Neural cell (in vitro differentiated cells): ENCODE results near the gene ADTRP. TPM values are rescaled to one million over a fixed set of nuclear protein-coding genes. Genes with fewer than 3 reads are reported as not detected.

Experiments
- H2AFZ ChIP-seq: fragments of 200-600, 300-800 bp; sonication (generic), shearing (Covaris generic); 2 replicates; pipeline ENCODE4 v1.6.0; 2014; ENCODE audit warnings: low read depth, mild to moderate bottlenecking, antibody characterized with exemption, low read length, moderate library complexity
- H3F3A ChIP-seq: fragments of 200-600 bp; shearing (Covaris generic); 2 replicates; pipeline ENCODE4 v1.6.1; 2016; ENCODE audit warnings: mild to moderate bottlenecking, moderate library complexity, mixed read lengths, antibody characterized with exemption, low read length; ENCODE audit not compliant: insufficient read depth, poor library complexity, severe bottlenecking
- H3K27ac ChIP-seq: fragments of 200-600, 300-800 bp; sonication (generic), shearing (Covaris generic); 2 replicates; pipeline ENCODE4 v1.5.1; 2014; ENCODE audit warnings: mild to moderate bottlenecking, low read length, moderate library complexity
- H3K27me3 ChIP-seq: fragments of 300-800, 200-600 bp; sonication (generic), shearing (Covaris generic); 2 replicates; pipeline ENCODE4 v1.6.0; 2014; ENCODE audit warnings: mild to moderate bottlenecking, low read depth, low read length, moderate library complexity; ENCODE audit not compliant: insufficient read depth
- H3K36me3 ChIP-seq: fragments of 300-800, 200-600 bp; sonication (generic), shearing (Covaris generic); 2 replicates; pipeline ENCODE4 v1.5.1; 2014; ENCODE audit warnings: mild to moderate bottlenecking, antibody characterized with exemption, low read length, moderate library complexity; ENCODE audit not compliant: insufficient read depth
- H3K4me2 ChIP-seq: fragments of 300-800, 200-600 bp; sonication (generic), shearing (Covaris generic); 2 replicates; pipeline ENCODE4 v1.6.0; 2014; ENCODE audit warnings: mild to moderate bottlenecking, low read length
- H3K4me3 ChIP-seq: fragments of 300-800, 200-600 bp; sonication (generic), shearing (Covaris generic); 2 replicates; pipeline ENCODE4 v1.5.1; 2014; ENCODE audit warnings: mild to moderate bottlenecking, low read length, moderate library complexity
- H3K79me2 ChIP-seq: fragments of 200-600 bp; shearing (Covaris generic); replicated peaks from 2 replicates; pipeline ENCODE4 v1.6.0; 2014; ENCODE audit warnings: mild to moderate bottlenecking, low read length, moderate library complexity; ENCODE audit not compliant: insufficient read depth
- H3K9ac ChIP-seq: fragments of 300-800, 200-600 bp; sonication (generic), shearing (Covaris generic); 2 replicates; pipeline ENCODE4 v1.6.1; 2016; ENCODE audit warnings: mild to moderate bottlenecking, low read length, mixed read lengths
- H3K9me2 ChIP-seq: fragments of 200-600 bp; shearing (Covaris generic); 2 replicates; pipeline ENCODE4 v1.6.1; 2016; ENCODE audit warnings: mild to moderate bottlenecking, low read length, mixed read lengths; ENCODE audit not compliant: insufficient read depth
- H3K9me3 ChIP-seq: fragments of 200-600, 300-800 bp; sonication (generic), shearing (Covaris generic); 2 replicates; pipeline ENCODE4 v1.6.1; 2016; ENCODE audit warnings: mild to moderate bottlenecking, mixed run types, low read length, moderate library complexity, mixed read lengths
- H4K20me1 ChIP-seq: fragments of 200-600 bp; shearing (Covaris generic); 2 replicates; pipeline ENCODE4 v1.6.1; 2016; ENCODE audit warnings: mild to moderate bottlenecking, mixed run types; ENCODE audit not compliant: insufficient read depth
- EP300 ChIP-seq: fragments of 450-650 bp; conservative IDR thresholded peaks from 2 replicates; pipeline ENCODE4 v1.6.1; 2014; ENCODE audit warnings: antibody characterized with exemption, mild to moderate bottlenecking, moderate library complexity; ENCODE audit not compliant: poor library complexity, severe bottlenecking
- EZH2 ChIP-seq: fragments of 200-600, 300-800 bp; shearing (Covaris generic), sonication (generic); IDR thresholded peaks from 2 replicates; pipeline ENCODE4 v1.6.1; 2014; ENCODE audit warnings: antibody characterized with exemption, low read length, borderline replicate concordance, mild to moderate bottlenecking; ENCODE audit not compliant: insufficient read depth, poor library complexity, severe bottlenecking
- MXI1 ChIP-seq: fragments of 450-650 bp; conservative IDR thresholded peaks from 2 replicates; pipeline ENCODE4 v1.6.1; 2014; ENCODE audit warnings: antibody characterized with exemption, mild to moderate bottlenecking; ENCODE audit not compliant: poor library complexity, severe bottlenecking
- POLR2AphosphoS5 ChIP-seq: IDR thresholded peaks from 2 replicates; pipeline ENCODE4 v1.6.1; 2012
- RAD21 ChIP-seq: fragments of 450-650 bp; conservative IDR thresholded peaks from 2 replicates; pipeline ENCODE4 v1.6.1; 2014; ENCODE audit warnings: antibody characterized with exemption, mild to moderate bottlenecking, moderate library complexity
- SMC3 ChIP-seq: fragments of 450-650 bp; conservative IDR thresholded peaks from 2 replicates; pipeline ENCODE4 v1.6.1; 2014; ENCODE audit warnings: antibody characterized with exemption, mild to moderate bottlenecking, moderate library complexity; ENCODE audit not compliant: poor library complexity
- TAF1 ChIP-seq: IDR thresholded peaks from 2 replicates; pipeline ENCODE4 v1.6.1; 2012; ENCODE audit warnings: low read depth
- polyA plus RNA-seq: library from polyadenylated mRNA; depleted of rRNA; stranded (reverse); fragments of >200 nt; gene quantifications from 2 replicates; pipeline ENCODE4 v1.2.3, GENCODE V29; 2014
- TF ChIP-seq, protein P1 (sequence below): IDR thresholded peaks from 2 replicates; pipeline ENCODE4 v1.6.1; 2012; ENCODE audit warnings: borderline replicate concordance
- TF ChIP-seq, protein P2 (sequence below): fragments of 450-650 bp; IDR thresholded peaks from 2 replicates; pipeline ENCODE4 v1.5.1; 2014; ENCODE audit warnings: antibody characterized with exemption, mild to moderate bottlenecking, moderate library complexity; ENCODE audit not compliant: poor library complexity, severe bottlenecking

Gene ADTRP
- polyA plus RNA-seq, 1 donor from 2014 or later = not detected

DNA sequence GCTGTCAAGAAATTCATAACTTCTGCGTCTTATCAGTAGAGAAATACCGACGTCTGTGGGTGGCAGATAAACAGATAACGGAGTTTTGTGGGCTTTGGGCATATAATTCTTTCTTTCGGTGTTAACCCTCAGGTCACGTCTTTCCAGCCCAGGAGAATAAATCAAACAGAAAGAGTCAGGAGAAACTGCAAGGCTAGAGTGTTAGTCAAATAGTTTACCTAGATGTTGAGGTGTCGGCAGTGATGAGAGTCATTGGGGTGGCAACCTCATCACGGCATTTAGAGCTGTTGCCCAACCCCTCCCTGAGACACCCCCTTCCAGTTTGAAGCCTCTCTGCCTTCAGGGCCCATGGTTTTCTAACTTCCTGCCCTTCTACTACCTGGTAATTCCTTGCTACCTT, 49.5 kb downstream of the ADTRP start:
- H3K27me3 ChIP-seq = no peaks in the 10 kb centered on the region
- no peak overlapping the region for H3K4me2 ChIP-seq
- TF ChIP-seq EP300 (no peak), EZH2 (no peak), MXI1 (no peak)
- TF ChIP-seq, protein P1, sequence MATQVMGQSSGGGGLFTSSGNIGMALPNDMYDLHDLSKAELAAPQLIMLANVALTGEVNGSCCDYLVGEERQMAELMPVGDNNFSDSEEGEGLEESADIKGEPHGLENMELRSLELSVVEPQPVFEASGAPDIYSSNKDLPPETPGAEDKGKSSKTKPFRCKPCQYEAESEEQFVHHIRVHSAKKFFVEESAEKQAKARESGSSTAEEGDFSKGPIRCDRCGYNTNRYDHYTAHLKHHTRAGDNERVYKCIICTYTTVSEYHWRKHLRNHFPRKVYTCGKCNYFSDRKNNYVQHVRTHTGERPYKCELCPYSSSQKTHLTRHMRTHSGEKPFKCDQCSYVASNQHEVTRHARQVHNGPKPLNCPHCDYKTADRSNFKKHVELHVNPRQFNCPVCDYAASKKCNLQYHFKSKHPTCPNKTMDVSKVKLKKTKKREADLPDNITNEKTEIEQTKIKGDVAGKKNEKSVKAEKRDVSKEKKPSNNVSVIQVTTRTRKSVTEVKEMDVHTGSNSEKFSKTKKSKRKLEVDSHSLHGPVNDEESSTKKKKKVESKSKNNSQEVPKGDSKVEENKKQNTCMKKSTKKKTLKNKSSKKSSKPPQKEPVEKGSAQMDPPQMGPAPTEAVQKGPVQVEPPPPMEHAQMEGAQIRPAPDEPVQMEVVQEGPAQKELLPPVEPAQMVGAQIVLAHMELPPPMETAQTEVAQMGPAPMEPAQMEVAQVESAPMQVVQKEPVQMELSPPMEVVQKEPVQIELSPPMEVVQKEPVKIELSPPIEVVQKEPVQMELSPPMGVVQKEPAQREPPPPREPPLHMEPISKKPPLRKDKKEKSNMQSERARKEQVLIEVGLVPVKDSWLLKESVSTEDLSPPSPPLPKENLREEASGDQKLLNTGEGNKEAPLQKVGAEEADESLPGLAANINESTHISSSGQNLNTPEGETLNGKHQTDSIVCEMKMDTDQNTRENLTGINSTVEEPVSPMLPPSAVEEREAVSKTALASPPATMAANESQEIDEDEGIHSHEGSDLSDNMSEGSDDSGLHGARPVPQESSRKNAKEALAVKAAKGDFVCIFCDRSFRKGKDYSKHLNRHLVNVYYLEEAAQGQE = no peak

GRCh38 chr6:11727998-11728961, 50.3 kb downstream of the ADTRP start:
- H3K27ac ChIP-seq = no peak overlapping the region
- no peak overlapping the region for H3K4me2 ChIP-seq
- no peak overlapping the region for H2AFZ ChIP-seq

More for the DNA sequence above, 49.5 kb downstream of the ADTRP start:
- Histone ChIP-seq H3K36me3 (no peaks in the 10 kb centered on the region), H3K9me2 (no peaks in the 10 kb centered on the region), H3K79me2 (no peaks in the 10 kb centered on the region), H3K4me3 (no peak overlapping the region), H3K27ac (no peak overlapping the region), H3F3A (no peaks in the 10 kb centered on the region), H2AFZ (no peak overlapping the region), H4K20me1 (no peaks in the 10 kb centered on the region), H3K9me3 (no peaks in the 10 kb centered on the region), H3K9ac (no peak overlapping the region)

More at GRCh38 chr6:11727998-11728961, 50.3 kb downstream of the ADTRP start:
- Histone ChIP-seq H3K79me2 (no peaks in the 10 kb centered on the region), H3K9ac (no peak overlapping the region), H4K20me1 (no peaks in the 10 kb centered on the region), H3K4me3 (no peak overlapping the region), H3K9me2 (no peaks in the 10 kb centered on the region), H3K36me3 (no peaks in the 10 kb centered on the region), H3F3A (no peaks in the 10 kb centered on the region), H3K9me3 (no peaks in the 10 kb centered on the region), H3K27me3 (no peaks in the 10 kb centered on the region)
- TF ChIP-seq, protein P2, sequence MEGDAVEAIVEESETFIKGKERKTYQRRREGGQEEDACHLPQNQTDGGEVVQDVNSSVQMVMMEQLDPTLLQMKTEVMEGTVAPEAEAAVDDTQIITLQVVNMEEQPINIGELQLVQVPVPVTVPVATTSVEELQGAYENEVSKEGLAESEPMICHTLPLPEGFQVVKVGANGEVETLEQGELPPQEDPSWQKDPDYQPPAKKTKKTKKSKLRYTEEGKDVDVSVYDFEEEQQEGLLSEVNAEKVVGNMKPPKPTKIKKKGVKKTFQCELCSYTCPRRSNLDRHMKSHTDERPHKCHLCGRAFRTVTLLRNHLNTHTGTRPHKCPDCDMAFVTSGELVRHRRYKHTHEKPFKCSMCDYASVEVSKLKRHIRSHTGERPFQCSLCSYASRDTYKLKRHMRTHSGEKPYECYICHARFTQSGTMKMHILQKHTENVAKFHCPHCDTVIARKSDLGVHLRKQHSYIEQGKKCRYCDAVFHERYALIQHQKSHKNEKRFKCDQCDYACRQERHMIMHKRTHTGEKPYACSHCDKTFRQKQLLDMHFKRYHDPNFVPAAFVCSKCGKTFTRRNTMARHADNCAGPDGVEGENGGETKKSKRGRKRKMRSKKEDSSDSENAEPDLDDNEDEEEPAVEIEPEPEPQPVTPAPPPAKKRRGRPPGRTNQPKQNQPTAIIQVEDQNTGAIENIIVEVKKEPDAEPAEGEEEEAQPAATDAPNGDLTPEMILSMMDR = no peak
- TF ChIP-seq SMC3 (no peak), EP300 (no peak), TAF1 (no peak), RAD21 (no peak), MXI1 (no peak), POLR2AphosphoS5 (no peak), EZH2 (no peak)
- TF ChIP-seq, protein P1 = no peak
